GM13976 (cell line): ENCODE data around the gene SSR2.

Experiments used
- DNase-seq: peaks from one replicate; pipeline ENCODE4 v3.0.0; 2012; ENCODE audit warnings: low spot score
- CTCF ChIP-seq: IDR thresholded peaks from 2 replicates; pipeline ENCODE4 v1.5.1; 2012; ENCODE audit warnings: borderline replicate concordance, mild to moderate bottlenecking; ENCODE audit not compliant: insufficient read depth; ENCODE audit errors: extremely low read depth, missing control alignments, control extremely low read depth
- in situ Hi-C: fragments of 300-500 bp; cut with MboI; formaldehyde crosslinking; loops from one replicate; pipeline ENCODE4 v1.12.0; 2022; ENCODE audit warnings: low sequenced_read_pairs, mixed read lengths, inconsistent platforms; ENCODE audit not compliant: unreplicated experiment

Gene SSR2

DNA sequence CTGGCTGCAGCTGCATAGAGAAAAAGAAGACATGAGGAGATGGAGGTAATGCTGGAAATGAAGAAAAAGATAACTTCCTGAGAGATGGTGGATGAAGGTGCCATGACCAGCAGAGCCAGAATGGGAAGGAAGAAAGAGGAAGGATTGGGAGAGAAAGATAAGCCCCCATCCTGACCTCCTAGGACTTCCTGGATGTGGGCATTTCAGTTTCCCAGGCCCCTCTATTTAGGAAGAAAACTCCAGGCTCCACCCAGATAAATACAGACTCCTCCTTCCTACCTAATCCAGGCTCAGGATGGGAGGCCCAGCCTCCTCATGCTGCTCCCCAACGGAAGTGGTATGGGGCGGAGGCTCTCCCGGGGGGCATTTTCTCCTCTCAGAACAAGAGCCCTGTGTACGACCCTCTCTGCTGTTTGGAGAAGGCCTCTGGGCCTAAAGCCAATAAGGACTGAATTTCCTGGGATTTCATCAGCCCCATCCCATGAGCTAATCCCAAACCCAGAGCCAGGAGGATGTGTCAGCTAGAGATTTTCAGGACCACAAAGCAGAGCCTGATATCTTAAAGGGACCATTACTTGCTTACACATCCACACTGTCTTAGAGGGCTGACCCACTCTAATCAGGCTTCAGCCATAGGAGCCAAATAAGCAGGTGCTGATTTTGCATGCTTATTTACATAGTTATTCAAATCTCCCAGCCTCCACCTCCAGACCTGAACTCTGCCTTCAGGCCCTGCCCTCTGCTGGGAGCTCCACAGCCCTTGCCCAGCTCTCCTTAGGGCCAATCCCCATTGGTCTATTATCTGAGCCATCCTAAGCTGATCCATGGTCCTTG is 37.3 kb downstream of the SSR2 start:
- no peak for TF ChIP-seq CTCF
- in situ Hi-C loops = no loop called here
- DNase-seq = no peak

GRCh38 chr1:155982106-155982505 is 38.6 kb downstream of the SSR2 start:
- DNase-seq = no peak
- no peak for TF ChIP-seq CTCF
- in situ Hi-C loops = no loop called here

DNA sequence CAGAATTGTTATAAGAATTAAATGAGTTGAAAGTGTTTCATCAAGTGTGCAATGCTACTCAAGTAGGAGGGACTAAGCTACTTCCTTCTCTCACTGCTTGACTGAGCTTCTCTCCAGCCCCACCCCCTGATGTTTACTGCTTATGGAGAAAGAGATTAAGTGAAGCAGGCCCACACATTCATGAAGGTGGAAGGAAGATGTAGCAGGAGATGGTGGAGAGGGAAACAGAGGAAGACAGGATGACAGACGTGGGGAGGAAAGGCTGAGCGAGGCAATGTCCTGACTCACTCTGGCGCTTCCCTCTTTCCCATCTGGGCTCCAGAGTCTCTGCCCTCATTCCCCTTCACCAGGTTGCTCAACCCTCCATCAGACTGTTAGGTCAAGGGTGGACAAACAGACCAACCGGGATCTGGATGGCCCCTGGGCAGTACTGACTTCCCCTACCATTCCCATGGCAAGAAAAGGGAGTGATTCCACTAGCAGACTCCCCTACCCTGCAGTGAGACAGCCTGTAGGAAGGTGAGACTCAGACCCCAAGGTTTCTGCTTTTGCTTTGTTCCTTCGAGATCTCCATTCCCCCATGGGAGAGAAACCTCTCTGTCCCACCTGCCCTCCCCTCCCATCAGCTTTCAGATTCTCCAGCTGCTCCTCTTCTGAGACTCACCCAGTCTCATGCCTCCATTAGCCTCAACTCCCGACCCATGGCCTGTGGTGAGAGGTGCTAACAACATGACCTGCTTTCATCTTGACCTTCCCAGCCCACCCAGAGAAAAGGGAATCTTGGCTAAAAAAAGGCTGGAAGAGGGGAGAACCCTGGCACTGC is 39.3 kb downstream of the SSR2 start:
- no peak for TF ChIP-seq CTCF
- DNase-seq = peak; percentile 67
- in situ Hi-C loops = no loop called here

DNA sequence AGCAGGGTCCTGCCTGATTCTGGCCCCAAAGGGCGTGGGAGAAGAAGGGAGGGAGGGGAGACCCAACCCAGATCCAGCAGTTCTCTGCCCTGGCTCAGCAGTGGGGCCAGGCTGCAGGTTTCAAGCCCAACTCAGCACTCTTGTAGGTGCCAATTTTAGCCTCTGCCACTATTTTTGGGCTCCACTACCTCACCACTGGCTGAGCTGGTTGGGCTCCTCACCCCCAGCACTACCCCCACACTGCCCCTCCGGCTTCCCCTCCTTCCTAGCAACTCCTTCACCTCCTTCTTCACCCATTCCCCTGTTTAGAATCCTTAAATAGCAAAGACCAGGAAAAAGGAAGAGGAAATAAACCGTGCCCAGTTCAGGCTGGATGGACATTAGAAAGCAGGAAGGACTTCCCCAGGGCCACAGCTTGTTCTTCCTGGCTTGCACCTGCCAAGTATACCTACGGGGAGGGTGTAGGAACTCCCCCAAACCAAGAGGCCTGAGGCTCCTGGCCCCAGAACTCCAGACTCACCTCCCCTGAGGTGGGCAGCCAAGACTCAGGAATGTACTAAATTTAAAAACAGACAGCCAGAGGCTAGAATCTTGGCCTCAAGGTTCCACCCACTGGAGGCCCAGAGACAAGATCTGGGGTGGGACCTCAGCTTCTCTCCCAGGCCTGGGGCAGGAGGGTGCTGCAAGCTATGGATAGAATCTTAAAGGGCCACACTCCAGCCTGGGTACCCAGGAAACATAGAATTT is 41.0 kb downstream of the SSR2 start:
- in situ Hi-C loops = no loop called here
- DNase-seq = peak; percentile 34
- TF ChIP-seq CTCF = no peak

- no peak for TF ChIP-seq CTCF
- DNase-seq = peak; percentile 51
- in situ Hi-C loops = no loop called here
Measured at GRCh38 chr1:155978973-155979429, 41.8 kb downstream of the SSR2 start.

DNA sequence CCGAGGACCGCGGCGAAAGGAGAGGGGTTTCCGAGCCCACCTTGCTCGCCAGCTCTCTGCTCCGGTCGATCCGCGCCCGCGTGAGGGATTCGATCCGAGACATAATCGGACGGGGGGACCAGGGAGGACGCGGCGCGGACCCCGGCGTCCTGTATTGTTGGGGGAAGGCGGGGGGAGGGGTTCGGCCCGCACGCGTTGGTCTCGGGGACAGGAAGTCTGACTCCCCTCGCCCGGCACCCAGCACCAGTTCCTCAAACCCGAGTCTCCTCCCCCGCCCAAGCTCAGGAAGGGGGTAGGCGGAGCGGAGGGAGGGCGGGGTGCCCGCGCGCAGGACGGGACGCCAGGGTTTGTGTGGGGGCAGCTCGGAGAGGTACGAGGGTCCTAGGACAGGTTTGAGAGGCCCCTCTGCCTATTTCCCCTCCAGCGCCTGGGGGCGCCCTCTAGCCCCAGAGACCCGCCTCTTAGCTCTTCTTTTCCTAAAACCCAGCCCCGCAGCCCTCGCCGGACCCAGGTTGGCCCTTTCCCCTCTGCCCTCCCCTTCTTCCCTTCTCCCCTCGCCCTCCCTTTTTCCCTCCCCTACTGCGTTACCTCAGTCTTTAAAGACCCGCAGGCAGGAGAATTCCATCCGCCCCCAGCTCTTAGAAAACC is 42.3 kb downstream of the SSR2 start, which contains the start of gene ARHGEF2:
ARHGEF2 (minus strand) TSS at position 223 of the 648 bp plus-strand sequence; CDS start at position 103, 120 bp downstream.
- in situ Hi-C loops = no loop called here
- TF ChIP-seq CTCF = no peak
- DNase-seq = peak; percentile 92
